Heart left ventricle (tissue), 13 donors: Measurements from ENCODE around the gene KIF3C.
"Not testable (repeated sequence)": the region's sequence is repeated elsewhere in the genome, so short reads cannot be mapped to it uniquely, and the experiment has no call there.

Experiments
- CTCF ChIP-seq, 12 donors: fragments of 200-600 bp; sonication (generic) in 4 of 12; IDR thresholded peaks; one replicate each; pipeline versions ENCODE4 v1.5.0 to v1.8.0; 2018 to 2022; ENCODE audit warnings: antibody characterized with exemption in 12 of 12, mild to moderate bottlenecking in 5 of 12
- POLR2A ChIP-seq, 2 donors: fragments of 450-650 bp; IDR thresholded peaks; one replicate each; pipeline ENCODE4 v1.6.1; 2017; ENCODE audit warnings: antibody characterized with exemption in 2 of 2, mild to moderate bottlenecking in 2 of 2, moderate library complexity in 2 of 2
- donor health status: ischemic (EF 13 %, LVEDD 7.1; RV severe dilation, severe dysfunction).
- donor health status: DM: no; HTN: yes; CAD: no.
- donor health status: DM: no; HTN: no; CAD: no.
- donor health status: ischemic (EF 25% LVEDD 6.9; RV normal size, moderate dysfunction).
- donor health status: ischemic (EF 25% LVEDD 5.7; RV mildly dilated, moderate dysfunction).
- donor health status: ischemic (EF 35%, LVEDD 5.7; RV mildly dilated, moderate dysfunction).
- donor health status: nonischemic (EF 11% LVEDD 7.7; RV severe dilation, severe dysfunction).
- donor health status: DM: yes; HTN: yes; CAD: no.
- donor health status: PGD.
- donor health status: ischemic (EF 29% LVEDD 5.4; RV normal size, mild dysfunction).
- donor health status: nonischemic (EF 23%, LVEDD 6.1; RV moderate dilation, normal function).

DNA sequence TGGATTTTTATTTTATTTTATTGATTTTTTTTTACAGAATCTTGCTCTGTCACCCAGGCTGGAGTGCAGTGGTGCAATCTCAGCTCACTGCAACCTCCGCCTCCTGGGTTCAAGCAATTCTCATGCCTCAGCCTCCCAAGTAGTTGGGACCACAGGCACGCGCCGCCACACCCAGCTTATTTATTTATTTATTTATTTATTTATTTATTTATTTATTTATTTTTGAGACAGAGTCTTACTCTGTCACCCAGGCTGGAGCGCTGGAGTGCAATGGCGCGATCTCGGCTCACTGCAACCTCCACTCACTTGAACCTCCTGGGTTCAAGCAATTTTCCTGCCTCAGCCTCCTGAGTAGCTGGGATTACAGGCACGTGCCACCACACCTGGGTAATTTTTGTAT is 86.0 kb downstream of the KIF3C start:
- not testable (repeated sequence) for TF ChIP-seq POLR2A, CTCF (IDR thresholded peaks at IDR 0.05)
